ENCODE data around the gene DDX54.

Gene DDX54

GRCh38 chr12:113165521-113166450 is 19.5 kb downstream of the DDX54 start:
- TF ChIP-seq, protein P1, sequence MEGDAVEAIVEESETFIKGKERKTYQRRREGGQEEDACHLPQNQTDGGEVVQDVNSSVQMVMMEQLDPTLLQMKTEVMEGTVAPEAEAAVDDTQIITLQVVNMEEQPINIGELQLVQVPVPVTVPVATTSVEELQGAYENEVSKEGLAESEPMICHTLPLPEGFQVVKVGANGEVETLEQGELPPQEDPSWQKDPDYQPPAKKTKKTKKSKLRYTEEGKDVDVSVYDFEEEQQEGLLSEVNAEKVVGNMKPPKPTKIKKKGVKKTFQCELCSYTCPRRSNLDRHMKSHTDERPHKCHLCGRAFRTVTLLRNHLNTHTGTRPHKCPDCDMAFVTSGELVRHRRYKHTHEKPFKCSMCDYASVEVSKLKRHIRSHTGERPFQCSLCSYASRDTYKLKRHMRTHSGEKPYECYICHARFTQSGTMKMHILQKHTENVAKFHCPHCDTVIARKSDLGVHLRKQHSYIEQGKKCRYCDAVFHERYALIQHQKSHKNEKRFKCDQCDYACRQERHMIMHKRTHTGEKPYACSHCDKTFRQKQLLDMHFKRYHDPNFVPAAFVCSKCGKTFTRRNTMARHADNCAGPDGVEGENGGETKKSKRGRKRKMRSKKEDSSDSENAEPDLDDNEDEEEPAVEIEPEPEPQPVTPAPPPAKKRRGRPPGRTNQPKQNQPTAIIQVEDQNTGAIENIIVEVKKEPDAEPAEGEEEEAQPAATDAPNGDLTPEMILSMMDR (conservative IDR thresholded peaks at IDR 0.05; ENCODE audit: control insufficient read depth, insufficient read depth, low read depth, low read length): no peak
- no peak for DNase-seq (ENCODE audit: low read depth)
- no peak overlapping the region for H3K4me3 ChIP-seq (ENCODE audit: control insufficient read depth, low read depth, low read length)

DNA sequence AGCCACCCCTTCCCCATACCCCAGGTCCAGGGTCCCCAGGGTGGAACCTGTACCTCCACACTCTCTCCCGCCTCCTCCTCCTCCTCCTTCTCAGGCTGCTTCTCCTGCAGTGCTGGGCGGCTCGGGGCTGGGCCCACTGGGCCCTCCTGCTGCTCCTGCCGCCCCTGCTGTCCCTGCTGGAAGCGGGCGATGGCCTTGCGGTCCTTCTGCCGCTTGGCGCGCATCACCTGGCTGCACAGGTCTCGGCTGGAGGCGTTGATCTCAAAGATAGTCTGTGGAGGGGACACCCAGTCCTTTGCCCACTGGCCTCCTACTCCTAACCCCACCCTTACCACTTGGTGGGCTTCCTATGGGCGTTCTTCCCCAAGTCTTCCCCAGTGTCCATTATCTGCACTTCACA is 21.3 kb downstream of the DDX54 start:
- no peak for DNase-seq (ENCODE audit: low read depth)
- TF ChIP-seq, protein P1 (conservative IDR thresholded peaks at IDR 0.05; ENCODE audit: control insufficient read depth, insufficient read depth, low read depth, low read length): no peak
- no peak overlapping the region for H3K4me3 ChIP-seq (ENCODE audit: control insufficient read depth, low read depth, low read length)

GRCh38 chr12:113163030-113163360 is 22.3 kb downstream of the DDX54 start:
- TF ChIP-seq, protein P1 (conservative IDR thresholded peaks at IDR 0.05; ENCODE audit: control insufficient read depth, insufficient read depth, low read depth, low read length): no peak
- DNase-seq (ENCODE audit: low read depth): no peak

GRCh38 chr12:113162102-113163029 is 22.9 kb downstream of the DDX54 start:
- TF ChIP-seq, protein P1 (conservative IDR thresholded peaks at IDR 0.05; ENCODE audit: control insufficient read depth, insufficient read depth, low read depth, low read length): no peak
- H3K4me3 ChIP-seq (ENCODE audit: control insufficient read depth, low read depth, low read length): no peak overlapping the region
- DNase-seq (ENCODE audit: low read depth): peak; percentile 67

More at GRCh38 chr12:113163030-113163360, 22.3 kb downstream of the DDX54 start:
- H3K4me3 ChIP-seq (ENCODE audit: control insufficient read depth, low read depth, low read length): no peak overlapping the region

DNA sequence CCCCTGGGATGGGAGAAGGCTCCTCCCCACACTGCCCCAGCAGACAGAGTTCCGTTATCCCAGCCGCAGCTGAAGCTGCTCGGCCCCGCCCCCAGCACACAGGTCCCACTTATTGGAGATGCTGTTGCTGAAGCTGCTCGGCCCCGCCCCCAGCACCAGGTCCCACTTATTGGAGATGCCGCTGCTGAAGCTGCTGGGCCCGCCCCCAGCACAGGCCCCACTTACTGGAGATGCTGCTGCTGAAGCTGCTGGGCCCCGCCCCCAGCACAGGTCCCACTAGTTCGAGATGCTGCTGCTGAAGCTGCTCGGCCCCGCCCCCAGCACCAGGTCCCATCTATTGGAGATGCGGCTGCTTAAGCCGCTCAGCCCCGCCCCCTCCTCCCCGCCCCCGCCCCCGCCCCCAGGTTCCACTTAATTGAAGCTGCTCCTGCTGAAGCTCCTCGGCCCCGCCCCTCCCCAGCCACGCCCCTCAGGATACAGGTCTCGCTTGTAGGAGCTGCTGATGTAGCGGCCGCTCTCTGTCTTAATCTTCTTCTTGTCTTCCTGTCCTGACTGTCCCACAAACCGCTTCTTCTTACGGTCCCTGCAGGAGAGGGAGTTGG is 23.8 kb downstream of the DDX54 start:
- H3K4me3 ChIP-seq (ENCODE audit: control insufficient read depth, low read depth, low read length): no peak overlapping the region
- TF ChIP-seq, protein P1 (conservative IDR thresholded peaks at IDR 0.05; ENCODE audit: control insufficient read depth, insufficient read depth, low read depth, low read length): no peak
- no peak for DNase-seq (ENCODE audit: low read depth)

- H3K4me3 ChIP-seq (ENCODE audit: control insufficient read depth, low read depth, low read length): no peak overlapping the region
- TF ChIP-seq, protein P1 (conservative IDR thresholded peaks at IDR 0.05; ENCODE audit: control insufficient read depth, insufficient read depth, low read depth, low read length): no peak
- no peak for DNase-seq (ENCODE audit: low read depth)
Measured at GRCh38 chr12:113159937-113160336, 25.3 kb downstream of the DDX54 start.

Measured in fibroblast of mammary gland (primary cell).